GM12878 (cell line): Measurements from ENCODE around the gene DPF3. TPM values are rescaled to one million over a fixed set of nuclear protein-coding genes. Genes with fewer than 3 reads are reported as not detected.

Experiments used
- ATAC-seq: fragments of 200-7000 bp; cut with Tn5 transposase; 3 replicates; pipeline ENCODE4 v1.9.1; 2020; ENCODE audit warnings: mild to moderate bottlenecking, moderate library complexity
- BruUV-seq: library from RNA; stranded (reverse); fragments of 400-500 nt; replicated peaks from 2 replicates; lab custom pipeline; 2021; lab: Mats Ljungman, UMichigan
- CTCF ChIA-PET: fragments of 300-600 bp; sonication (Branson Sonifier 250); formaldehyde crosslinking; extraction: SDS; loops from one replicate; lab custom pipeline; 2021; ENCODE audit warnings: inconsistent platforms; lab: Yijun Ruan, JAX
- POLR2A ChIA-PET: fragments of 350-600 bp; formaldehyde crosslinking; extraction: SDS; loops from one replicate; lab custom pipeline; 2021; ENCODE audit warnings: inconsistent platforms; lab: Charles Lee
- RAD21 ChIA-PET: fragments of 300-600 bp; sonication (Branson Sonifier 250); formaldehyde crosslinking; loops from one replicate; lab custom pipeline; 2023; ENCODE audit warnings: antibody characterized with exemption; ENCODE audit not compliant: unreplicated experiment; lab: Charles Lee
- SMC1A ChIA-PET: fragments of 300-600 bp; sonication (Branson Sonifier 250); formaldehyde crosslinking; loops from one replicate; lab custom pipeline; 2023; ENCODE audit not compliant: unreplicated experiment, uncharacterized antibody; lab: Charles Lee
- DNase-seq: peaks from one replicate; pipeline ENCODE4 v3.0.0-alpha.2; 2011; ENCODE audit warnings: low read depth, low spot score
- FAIRE-seq: peaks from 3 replicates; lab custom pipeline; 2011; peaks lifted over from hg19 to GRCh38; lab: Jason Lieb, UNC
- H2AFZ ChIP-seq: 2 replicates; pipeline ENCODE4 v1.6.0; 2011; ENCODE audit warnings: low read depth, low read length, control low read depth; ENCODE audit not compliant: control insufficient read depth
- H3K27ac ChIP-seq: 2 replicates; pipeline ENCODE4 v1.5.1; 2011; ENCODE audit warnings: control low read depth; ENCODE audit not compliant: control insufficient read depth, insufficient read depth
- H3K27me3 ChIP-seq, 2 experiments: replicated peaks in 1 of 2; 2 replicates each; pipeline versions ENCODE4 v1.6.0 to v1.6.1; 2011; ENCODE audit warnings: low read length in 1 of 2; ENCODE audit not compliant: control insufficient read depth in 2 of 2, insufficient read depth in 2 of 2
- H3K36me3 ChIP-seq, 2 experiments: 2 replicates each; pipeline ENCODE4 v1.5.1; 2011; ENCODE audit warnings: low read length in 1 of 2; ENCODE audit not compliant: control insufficient read depth in 2 of 2, insufficient read depth in 2 of 2
- H3K4me1 ChIP-seq: 2 replicates; pipeline ENCODE4 v1.6.1; 2011; ENCODE audit warnings: mild to moderate bottlenecking, low read length, moderate library complexity, mixed read lengths; ENCODE audit not compliant: control insufficient read depth, insufficient read depth
- H3K4me2 ChIP-seq: 2 replicates; pipeline ENCODE4 v1.6.0; 2011; ENCODE audit warnings: control low read depth; ENCODE audit not compliant: control insufficient read depth, insufficient read depth
- H3K4me3 ChIP-seq: fragments of 200-600 bp; sonication (generic); 2 replicates; pipeline ENCODE4 v1.5.1; 2016
- H3K79me2 ChIP-seq: 2 replicates; pipeline ENCODE4 v1.6.0; 2011; ENCODE audit warnings: low read length; ENCODE audit not compliant: control insufficient read depth, insufficient read depth
- H3K9ac ChIP-seq: 2 replicates; pipeline ENCODE4 v1.8.0; 2011; ENCODE audit warnings: low read length, control low read depth, mixed read lengths; ENCODE audit not compliant: control insufficient read depth, insufficient read depth
- H3K9me3 ChIP-seq: replicated peaks from 3 replicates; pipeline ENCODE4 v1.5.1; 2011; ENCODE audit warnings: mild to moderate bottlenecking, low read length; ENCODE audit not compliant: control insufficient read depth, insufficient read depth
- H4K20me1 ChIP-seq: 2 replicates; pipeline ENCODE4 v1.6.0; 2011; ENCODE audit not compliant: control insufficient read depth, insufficient read depth
- FOXK2 ChIP-seq: fragments of 450-650 bp; IDR thresholded peaks from 2 replicates; pipeline ENCODE4 v1.6.1; 2017; ENCODE audit warnings: mild to moderate bottlenecking, moderate library complexity
- JUND ChIP-seq: IDR thresholded peaks from 2 replicates; pipeline ENCODE4 v1.6.1; 2012; ENCODE audit warnings: low read depth, mild to moderate bottlenecking, low read length, improper control_type of control experiment, moderate library complexity
- NR2C1 ChIP-seq: fragments of 450-650 bp; IDR thresholded peaks from 2 replicates; pipeline ENCODE4 v1.6.1; 2017; ENCODE audit warnings: antibody characterized with exemption, mild to moderate bottlenecking, moderate library complexity
- POLR2A ChIP-seq: IDR thresholded peaks from 2 replicates; pipeline ENCODE4 v1.6.1; 2011; ENCODE audit warnings: low read depth, mild to moderate bottlenecking, low read length
- POU2F2 ChIP-seq: IDR thresholded peaks from 3 replicates; pipeline ENCODE4 v1.6.1; 2011; ENCODE audit warnings: low read depth, mild to moderate bottlenecking, low read length, borderline replicate concordance
- RELA ChIP-seq: fragments of 450-650 bp; IDR thresholded peaks from 2 replicates; pipeline ENCODE4 v1.8.0; 2014; ENCODE audit warnings: borderline replicate concordance; ENCODE audit not compliant: partially characterized antibody
- REST ChIP-seq: IDR thresholded peaks from 2 replicates; pipeline ENCODE4 v1.6.1; 2012; ENCODE audit warnings: mild to moderate bottlenecking, low read depth, low read length
- SP1 ChIP-seq: IDR thresholded peaks from one replicate; pipeline ENCODE4 v1.6.1; 2011; ENCODE audit warnings: low read depth, low read length
- SPI1 ChIP-seq: IDR thresholded peaks from 2 replicates; pipeline ENCODE4 v1.6.1; 2011; ENCODE audit warnings: low read depth, mild to moderate bottlenecking, low read length, moderate library complexity, borderline replicate concordance; ENCODE audit not compliant: insufficient read depth
- YBX1 ChIP-seq: fragments of 450-650 bp; IDR thresholded peaks from 2 replicates; pipeline ENCODE4 v1.6.1; 2016; ENCODE audit warnings: antibody characterized with exemption
- WGBS: methylation state at CpG from one replicate; pipeline ENCODE4 v1.1.6; 2016; ENCODE audit warnings: low lambda C conversion rate; ENCODE audit not compliant: insufficient replicate concordance, insufficient coverage; ENCODE audit errors: missing lambda C conversion rate; 5-methylcytosine and 5-hydroxymethylcytosine counted together
- in situ Hi-C: fragments of 300-500 bp; cut with MboI; formaldehyde crosslinking; loops from 9 replicates; pipeline ENCODE4 v1.14.3; 2018; ENCODE audit warnings: mixed read lengths
- intact Hi-C: fragments of 100-400 bp; cut with micrococcal nuclease; formaldehyde crosslinking; loops from one replicate; pipeline ENCODE4 v1.14.2; 2022; ENCODE audit not compliant: unreplicated experiment
- polyA plus RNA-seq, 11 experiments: library from polyadenylated mRNA; depleted of rRNA in 4 of 11; unstranded in 6 of 11; stranded (reverse) in 5 of 11; fragments of >200 nt; fragmentation: Nextera tagmentation in 4 of 11; fragmentation: Illumina TruSeq in 1 of 11; extraction: Ambion mirVana in 4 of 11; extraction: Trizol in 1 of 11; gene quantifications; 1 replicate in 1 of 11; 2 replicates in 10 of 11; pipeline versions ENCODE4 v1.2.1 to v1.2.3, GENCODE V29; 2011 to 2016; ENCODE audit warnings: inconsistent platforms in 2 of 11, missing spikeins in 2 of 11, low read depth in 1 of 11
- total RNA-seq, 4 experiments: library from RNA; depleted of rRNA in 3 of 4; stranded (reverse); fragments of >200 nt in 3 of 4; fragmentation: Illumina TruSeq in 1 of 4; extraction: Trizol in 1 of 4; gene quantifications; 2 replicates each; pipeline versions ENCODE4 v1.2.1 to v1.2.3, GENCODE V29; 2013 to 2021

DPF3 gene
- total and polyA plus RNA-seq, 10 of the 15 experiments (the other 5 are each of a cell fraction or from before 2014, with no cell fraction given), result 0.69 to 8.0 (median 2.2) TPM

- no peak for DNase-seq
- POLR2A ChIA-PET, result no interaction called here
- RAD21 ChIA-PET, result no interaction called here
- FAIRE-seq, result no peak
- TF ChIP-seq FOXK2 (no peak), REST (no peak), YBX1 (no peak), NR2C1 (no peak), JUND (no peak), SPI1 (no peak), POLR2A (no peak), SP1 (no peak), RELA (no peak), POU2F2 (no peak)
- SMC1A ChIA-PET, result interaction anchor here (0.8 kb wide), 1 partner anchor 277 kb away, joined by 3 read pairs; no protein-coding TSS in a partner anchor
- no peaks in the 10 kb centered on the region for H4K20me1 ChIP-seq
- intact Hi-C loops (no loop called here), in situ Hi-C loops (no loop called here)
- H3K36me3 ChIP-seq, result no peaks in the 10 kb centered on the region
- no peak for ATAC-seq
- H2AFZ ChIP-seq, result no peak overlapping the region
- CTCF ChIA-PET, result interaction anchor here (0.6 kb wide), 1 partner anchor 19 kb away, joined by 4 read pairs; no protein-coding TSS in a partner anchor
- H3K4me1 ChIP-seq, result no peaks in the 10 kb centered on the region
- no peak overlapping the region for H3K4me2 ChIP-seq
- BruUV-seq, result no TSS peak
- H3K9me3 ChIP-seq, result no peaks in the 10 kb centered on the region; the same call in 2 of the 3 replicates
- H3K27ac ChIP-seq, result no peak overlapping the region
- no peak overlapping the region for H3K9ac ChIP-seq
- WGBS, result 96% methylated on average over 6 of the region's 6 CpGs
- no peak overlapping the region for H3K4me3 ChIP-seq
- H3K27me3 ChIP-seq, result no peaks in the 10 kb centered on the region
- no peaks in the 10 kb centered on the region for H3K79me2 ChIP-seq
Observed at GRCh38 chr14:72796935-72797334, 97.0 kb downstream of the DPF3 start.
